ENCODE data around the gene CLEC16A.
"Not testable (repeated sequence)": the region's sequence is repeated elsewhere in the genome, so short reads cannot be mapped to it uniquely, and the experiment has no call there.

Gene CLEC16A

DNA sequence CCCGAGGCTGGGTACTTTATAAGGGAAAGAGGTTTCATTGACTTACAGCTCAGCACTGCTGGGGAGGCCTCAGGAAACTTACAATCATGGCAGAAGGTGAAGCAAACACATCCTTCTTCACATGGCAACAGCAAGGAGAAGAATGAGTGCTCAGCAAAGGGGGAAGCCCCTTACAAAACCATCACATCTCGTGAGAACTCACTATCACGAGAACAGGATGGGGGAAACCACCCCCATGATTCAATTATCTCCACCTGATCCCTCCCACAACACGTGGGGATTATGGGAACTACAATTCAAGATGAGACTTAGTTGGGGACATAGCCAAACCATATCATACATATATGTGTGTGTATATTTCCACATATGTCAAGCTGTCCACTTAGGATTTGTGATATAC is 22.2 kb downstream of the CLEC16A start:
- DNase-seq = not testable (repeated sequence)

DNA sequence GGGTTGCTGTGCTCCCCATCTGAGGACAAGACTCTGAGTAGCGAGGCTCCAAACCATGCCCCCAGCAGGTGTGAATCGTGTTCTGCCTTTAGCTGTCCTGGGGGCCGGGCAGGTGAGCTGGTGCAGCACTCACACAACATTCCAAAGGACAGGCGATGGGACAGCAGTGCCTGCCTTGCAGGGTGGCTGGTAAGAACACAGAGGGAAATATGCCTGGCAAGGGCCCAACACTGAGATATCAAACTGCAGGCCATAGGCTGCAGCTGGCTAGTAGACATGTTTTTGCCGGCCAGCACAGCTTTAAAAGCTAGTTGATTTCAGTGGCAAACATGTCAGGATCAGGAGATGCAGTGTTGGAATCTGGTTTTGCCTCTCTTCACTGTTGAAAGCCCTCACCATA is 23.6 kb downstream of the CLEC16A start:
- DNase-seq = no peak

DNA sequence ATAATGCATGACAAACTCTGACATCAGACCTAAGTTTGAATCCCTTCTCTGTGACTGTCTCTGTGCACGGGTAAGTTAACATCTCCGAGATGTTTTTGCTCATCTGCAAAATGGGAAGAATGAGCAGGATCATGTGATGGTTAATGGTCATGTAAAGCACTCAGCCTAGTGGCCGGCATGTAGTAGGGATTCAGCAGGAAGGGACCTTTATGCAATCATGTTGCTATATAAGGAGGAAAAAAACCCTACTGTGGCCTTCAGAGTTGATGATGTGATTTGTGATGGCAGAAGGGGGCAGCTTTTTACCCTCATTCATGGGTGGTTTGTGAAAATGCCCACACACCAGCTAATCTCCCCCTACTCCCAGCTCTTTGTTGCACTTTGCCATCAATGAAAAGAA is 24.1 kb downstream of the CLEC16A start:
- DNase-seq = no peak

DNA sequence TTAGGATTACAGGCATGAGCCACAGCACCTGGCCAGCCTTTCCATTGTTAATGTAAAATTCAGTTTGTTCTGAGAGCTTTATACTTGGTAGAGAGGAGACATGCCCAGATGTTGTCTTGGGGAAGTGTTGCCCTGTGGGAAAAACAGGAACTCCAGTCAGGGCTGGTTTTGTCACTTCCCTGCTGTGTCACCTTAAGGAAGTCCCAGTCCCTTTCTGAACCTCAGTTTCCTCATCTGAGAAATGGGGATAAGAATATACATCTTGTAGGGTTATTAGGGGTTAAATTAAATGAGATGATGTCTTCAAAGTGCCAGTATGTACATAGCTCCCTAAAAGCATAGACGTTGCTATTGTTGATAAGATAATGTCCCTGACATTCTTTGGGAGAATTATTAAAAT is 25.3 kb downstream of the CLEC16A start:
- DNase-seq = no peak

DNA sequence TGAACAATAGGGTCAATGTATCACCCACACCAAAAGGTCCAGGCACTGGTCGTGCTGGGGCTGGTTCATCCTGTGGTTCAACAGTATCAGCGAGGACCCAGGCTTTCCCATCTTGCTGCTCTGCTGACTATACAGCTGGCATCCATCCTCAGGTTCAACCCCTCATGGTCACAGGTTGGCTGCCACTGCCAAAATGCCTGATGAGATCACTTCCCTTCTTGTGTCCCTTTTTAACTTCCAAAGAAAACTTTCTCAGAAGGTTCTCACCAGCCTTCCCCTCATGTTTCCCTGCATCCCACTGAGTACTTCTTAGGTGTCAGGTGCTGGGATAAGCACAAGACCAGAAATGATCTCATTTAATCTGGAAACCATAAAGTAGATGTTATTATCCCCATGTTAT is 25.7 kb downstream of the CLEC16A start:
- DNase-seq = no peak

DNA sequence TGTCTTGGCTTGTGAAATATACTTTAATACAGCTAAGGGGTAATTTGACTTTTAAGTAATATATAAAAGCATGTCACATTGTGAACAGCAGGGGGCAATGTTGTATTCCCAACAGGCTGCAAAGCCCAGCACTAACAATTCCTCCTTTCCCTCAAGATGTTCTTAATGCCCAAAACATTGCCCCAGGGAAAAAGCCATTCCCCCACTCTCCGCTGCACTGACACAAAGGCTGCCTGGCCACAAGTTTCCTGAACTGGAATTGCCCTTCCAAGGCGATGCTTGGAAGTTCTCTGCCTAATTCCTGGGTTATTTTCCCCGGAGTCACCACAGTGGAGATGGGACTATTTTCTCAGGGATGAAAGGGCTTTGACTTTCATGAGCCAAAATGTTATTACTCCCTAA is 27.2 kb downstream of the CLEC16A start:
- peak; percentile 57 for DNase-seq

DNA sequence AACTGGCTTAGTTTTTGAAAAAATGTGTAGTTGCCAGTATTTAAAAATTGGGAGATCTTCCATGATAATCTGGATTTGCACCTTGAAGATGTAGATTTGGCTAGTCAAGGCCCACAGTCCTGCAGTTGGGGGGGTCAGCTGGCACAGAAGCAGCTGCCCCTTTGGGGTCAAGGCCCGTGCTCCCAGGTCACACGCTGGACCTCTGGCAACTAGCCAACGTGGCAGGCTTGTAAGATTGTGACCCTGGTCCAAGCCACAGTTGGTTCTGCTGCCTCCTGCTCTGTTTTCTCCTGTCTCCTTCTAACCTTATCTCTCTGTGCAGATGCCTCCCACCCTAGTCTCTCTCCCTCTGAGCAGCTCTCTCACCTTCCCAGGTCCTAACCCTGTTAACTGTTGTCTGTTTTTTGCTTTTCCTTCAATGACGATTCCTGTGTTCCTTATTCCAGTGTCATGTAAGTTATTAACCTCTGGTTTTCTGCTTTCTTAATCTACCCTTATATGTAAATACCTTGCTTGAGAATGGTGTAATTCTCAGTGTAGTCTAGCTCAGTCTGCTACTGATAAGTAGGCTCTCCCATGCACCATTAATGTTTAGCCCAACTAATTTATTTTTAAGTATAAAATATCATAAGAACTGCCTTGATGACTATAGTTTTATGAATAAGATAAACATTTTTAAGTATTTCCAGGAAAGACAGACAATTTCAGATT is 27.9 kb downstream of the CLEC16A start:
- no peak for DNase-seq

DNA sequence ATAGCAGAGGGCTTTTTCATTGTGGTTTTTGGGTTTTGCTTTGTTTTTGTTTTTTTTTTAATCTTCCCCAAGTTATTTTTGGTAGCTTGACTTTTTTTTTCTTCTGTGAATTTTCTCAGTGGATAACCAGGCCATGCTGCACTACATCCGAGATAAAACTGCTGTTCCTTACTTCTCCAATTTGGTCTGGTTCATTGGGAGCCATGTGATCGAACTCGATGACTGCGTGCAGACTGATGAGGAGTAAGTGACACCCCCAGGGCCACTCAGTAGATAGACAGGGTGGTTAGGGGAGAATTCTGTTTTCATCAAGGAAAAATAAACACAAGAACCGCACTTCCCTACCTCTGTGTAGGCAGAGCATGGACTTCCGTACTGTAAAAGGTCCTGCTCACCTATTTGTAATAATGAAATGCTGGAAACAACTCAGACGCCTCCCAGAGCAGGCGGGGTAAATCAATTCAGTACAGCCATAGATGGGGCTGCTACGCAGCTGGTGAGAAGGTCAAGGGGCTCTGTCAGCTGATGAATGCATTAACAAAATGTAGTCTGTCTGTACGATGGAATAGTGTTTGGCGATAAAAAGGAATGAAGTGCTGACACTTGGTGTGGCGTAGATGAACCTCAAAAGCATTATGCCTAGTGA is 28.6 kb downstream of the CLEC16A start:
- no peak for DNase-seq

DNA sequence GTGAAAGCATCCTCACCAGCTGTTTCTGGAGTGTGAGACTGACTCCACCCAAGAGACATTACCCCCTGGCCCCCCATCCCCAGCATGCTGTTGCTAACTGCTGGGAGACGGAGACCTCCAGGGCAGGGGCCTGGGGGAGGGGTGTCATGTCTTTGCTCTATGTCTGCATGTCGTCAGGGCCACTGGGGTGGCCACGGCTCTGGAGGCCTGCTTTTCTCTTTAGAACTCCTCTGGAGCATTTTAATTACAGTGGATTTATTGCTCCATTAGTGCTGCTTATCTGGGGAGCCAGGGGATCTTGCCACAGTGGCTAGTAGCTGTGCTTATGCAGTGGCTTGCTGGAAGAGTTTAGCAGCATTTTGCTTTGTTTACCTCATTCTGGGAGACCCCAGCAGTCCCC is 32.3 kb downstream of the CLEC16A start:
- DNase-seq = no peak

DNA sequence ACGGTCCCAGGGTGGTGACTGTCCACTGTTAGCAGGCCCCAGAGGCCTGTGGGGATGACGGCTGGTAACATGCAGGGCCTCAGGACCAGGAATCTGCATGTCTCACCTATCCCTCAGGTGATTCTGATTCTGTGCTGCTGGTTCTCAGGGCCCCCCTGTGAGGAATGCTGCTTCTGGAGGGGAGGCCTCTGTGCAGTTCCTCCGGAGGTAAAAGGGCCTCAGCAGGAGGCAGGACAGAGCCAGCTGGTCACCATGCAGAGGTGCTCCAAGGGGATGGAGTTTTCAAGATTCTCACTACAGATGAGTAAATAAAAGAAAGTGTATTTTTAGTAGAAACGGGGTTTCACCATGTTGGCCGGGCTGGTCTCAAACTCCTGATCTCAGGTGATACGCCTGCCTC is 33.8 kb downstream of the CLEC16A start:
- DNase-seq = no peak

DNA sequence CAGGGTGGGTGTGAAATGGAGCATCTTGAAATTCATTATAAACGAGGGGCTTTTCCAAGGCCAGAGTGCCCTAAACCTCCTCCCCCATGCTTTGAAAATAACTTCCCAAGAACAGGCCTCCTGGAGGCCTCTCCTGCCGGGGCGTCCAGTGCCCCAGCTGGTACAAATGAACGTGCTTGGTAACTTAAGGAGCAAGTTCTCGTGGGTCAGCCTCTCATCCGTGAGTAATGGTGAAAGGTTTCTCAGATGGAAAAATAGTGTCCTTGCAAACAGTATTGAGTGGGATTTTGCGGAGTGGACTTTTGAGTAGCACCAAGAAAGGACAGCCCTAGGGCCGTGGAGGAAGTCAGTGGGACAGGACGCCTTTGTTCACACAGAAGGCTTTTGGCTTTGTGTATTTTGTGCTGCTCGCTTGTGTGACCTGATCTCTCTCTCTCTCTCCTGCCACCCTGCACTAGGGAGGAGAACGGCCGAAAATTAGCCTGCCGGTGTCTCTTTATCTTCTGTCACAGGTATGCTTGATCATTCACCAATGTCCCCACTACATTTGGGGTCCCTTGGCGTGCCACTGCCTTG is 34.6 kb downstream of the CLEC16A start:
- DNase-seq = no peak

DNA sequence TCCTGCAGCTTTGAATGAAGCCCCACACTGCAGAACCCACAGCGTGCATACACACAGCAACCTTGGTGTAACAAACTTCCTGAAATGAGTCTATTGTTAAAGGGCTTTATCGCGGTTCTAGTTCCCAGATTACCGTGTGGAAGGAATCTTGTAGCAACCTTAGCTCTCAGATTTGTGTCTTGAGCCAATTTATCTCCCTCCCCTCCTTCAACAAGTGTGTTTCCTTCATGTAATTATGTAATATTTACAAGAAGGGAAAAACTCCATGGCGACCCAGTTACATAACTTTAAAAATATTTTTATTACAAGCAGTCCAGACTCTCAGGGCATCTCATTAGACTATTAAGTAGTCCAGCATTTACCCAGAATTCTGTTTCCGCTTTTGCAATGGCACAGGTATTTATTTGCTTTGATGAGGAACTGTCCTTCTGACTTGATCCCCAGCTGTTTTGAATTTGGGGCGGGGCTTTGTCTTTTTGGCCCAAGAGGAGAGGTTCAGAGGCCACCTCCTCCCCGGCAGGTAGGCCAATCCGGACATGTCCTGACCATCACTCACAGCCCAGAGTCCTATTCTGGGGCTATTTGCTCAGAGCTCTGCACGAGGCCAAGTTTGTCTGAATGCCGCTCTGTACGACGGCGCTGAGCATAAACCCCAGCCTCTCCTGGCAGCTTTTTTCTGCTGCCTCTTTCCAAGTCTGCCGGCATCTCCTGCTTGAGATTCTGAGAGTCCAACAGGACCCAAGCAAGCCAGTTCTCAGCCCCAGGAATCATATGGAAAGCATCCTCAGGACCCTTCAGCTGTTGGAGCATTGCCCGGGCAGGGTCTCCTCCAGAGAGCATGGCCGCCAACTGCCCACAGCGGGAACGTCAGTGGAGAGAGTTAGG is 35.6 kb downstream of the CLEC16A start:
- DNase-seq = no peak

DNA sequence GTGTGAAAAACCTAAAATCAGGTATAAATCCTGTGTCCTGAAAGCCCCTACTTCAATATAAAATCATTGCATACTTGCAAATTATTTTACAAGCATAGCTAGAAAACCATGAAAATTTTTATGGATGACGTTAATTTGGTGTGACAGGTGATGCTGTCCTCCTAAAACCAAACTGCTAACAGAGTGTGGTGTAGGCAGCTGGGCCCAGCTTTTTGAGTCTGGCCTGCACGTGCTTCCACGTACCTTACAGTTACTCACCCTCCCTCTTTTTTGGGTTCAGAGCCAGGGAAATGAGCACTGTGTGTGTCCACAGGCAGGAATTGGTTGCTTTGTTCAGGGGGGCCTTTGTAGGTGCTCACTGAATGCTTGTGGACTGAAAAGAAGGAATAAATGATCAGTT is 36.4 kb downstream of the CLEC16A start:
- DNase-seq = no peak

DNA sequence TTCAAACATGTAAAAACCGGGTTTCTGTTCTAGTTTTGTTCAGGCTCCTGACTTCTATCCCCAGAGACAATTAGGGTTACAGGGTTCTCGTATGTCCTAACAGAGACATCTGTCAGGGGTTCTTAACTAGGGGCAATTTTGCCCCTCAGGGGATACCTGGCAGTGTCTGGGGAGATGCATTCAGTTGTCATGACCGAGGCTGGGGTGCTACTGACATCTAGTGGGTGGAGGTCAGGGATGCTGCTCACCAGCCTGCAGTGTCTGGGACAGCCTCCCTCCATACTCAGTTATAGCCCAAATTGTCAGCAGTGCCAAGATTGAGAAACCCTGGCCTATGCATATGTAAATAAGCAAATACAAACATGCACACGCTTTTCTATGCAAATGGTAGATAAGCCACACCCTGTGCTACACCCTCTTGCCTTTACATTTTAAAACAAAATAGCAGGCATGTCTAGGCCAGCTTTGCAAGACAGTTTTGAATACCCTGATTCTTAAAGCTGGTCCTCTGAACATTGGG is 37.4 kb downstream of the CLEC16A start:
- no peak for DNase-seq

DNA sequence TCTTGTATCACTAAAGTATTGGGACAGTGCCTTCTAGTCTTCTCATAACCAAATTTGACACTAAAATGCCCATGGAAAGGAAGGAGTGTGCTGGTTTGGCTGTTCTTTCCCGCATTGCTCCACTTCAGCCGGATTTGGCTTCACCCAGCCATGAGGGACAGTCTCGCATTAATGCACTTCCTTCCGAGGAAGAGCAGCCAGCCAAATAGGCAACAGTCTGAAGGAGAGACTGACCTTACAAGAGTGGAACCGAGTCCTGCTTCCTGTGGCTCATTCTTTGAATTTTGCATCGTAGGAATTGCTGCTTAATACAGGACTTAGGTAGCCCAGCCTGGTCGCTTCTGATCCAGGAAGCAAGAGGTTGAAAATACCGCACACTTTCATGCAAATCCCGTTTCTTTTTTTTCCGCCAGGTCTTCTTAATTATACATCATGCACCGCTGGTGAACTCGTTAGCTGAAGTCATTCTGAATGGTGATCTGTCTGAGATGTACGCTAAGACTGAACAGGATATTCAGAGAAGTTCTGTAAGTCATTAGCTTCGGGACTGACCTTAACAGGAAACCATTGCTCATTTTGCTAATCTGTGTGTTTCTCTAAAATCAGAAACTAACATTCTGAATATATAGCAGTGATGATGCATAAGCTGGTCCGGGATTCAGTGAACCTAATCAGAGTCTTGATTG is 38.2 kb downstream of the CLEC16A start:
- DNase-seq = no peak

DNA sequence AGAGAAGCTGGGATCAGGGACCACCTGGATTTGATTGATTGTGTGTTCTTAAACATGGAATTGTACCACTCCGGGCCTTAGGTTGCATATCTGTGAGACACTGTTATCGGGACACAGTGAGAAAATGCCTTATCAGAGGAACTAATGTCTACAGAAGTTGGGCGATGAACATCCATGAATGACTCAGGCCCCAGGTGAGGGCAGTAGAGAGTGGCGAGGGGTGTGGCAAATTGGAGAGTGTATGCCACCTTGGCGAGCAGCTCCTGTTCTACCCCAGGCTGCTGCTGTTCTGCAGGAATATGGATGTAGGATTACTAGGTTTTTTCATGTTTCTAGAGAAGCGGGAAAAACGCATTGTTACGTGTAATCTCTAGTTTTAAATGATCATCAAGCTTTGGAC is 38.8 kb downstream of the CLEC16A start:
- DNase-seq = no peak

DNA sequence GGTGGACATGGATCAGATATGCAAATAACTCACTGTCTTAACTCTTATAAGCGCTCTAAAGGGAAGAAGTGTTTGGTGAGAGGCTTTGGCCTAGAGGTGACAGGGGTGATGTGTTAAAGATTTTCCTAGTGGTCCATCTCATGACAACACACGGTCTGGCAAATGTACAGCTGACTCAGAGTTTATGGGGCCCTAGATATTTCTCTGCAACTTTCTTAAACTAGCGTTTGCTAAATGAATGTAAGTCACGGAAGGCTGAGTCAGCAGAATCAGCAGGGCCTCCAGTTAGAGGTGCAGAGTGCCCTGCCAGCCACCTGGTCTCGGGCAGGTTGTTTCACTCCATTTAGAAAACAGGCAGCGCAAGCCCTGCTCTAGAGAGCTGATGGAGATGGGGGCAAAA is 40.1 kb downstream of the CLEC16A start:
- no peak for DNase-seq

DNA sequence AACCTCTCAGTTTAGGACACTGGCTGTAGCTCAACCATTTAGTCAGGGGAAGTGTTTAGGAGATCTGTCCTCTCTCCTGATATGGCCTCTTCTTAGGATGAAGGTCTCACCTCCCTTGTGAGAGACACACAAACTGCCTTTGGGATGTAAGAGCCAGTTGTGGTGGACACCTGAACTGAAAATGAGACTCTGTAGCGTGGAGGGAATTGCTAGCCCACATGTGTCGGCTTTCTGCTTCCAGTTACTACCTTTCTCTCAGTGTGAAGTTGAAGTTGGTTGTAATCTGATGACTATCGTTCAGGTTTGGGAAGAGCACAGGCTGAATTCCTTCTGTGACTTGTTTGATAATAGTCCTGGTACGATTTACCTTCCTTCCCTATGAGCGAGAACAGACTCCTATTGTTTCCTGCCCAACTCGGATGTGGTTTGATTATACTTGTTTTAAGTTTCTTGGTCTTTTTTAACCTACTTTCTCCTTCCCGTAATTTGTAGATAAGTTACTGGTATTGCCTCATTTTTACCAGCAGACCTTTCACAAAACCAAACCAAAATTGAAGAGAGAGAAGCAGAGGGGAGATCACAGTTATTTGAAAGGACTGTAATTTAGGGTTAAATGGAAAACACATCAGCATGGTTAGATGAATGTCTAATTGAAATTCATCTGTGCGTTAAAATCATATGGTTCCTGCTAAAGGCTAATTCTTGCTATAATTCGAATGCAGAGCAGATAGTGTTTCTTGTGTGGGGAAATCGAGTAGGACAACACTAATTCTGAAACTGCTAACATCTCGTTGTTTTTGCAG is 43.2 kb downstream of the CLEC16A start:
- DNase-seq = no peak

DNA sequence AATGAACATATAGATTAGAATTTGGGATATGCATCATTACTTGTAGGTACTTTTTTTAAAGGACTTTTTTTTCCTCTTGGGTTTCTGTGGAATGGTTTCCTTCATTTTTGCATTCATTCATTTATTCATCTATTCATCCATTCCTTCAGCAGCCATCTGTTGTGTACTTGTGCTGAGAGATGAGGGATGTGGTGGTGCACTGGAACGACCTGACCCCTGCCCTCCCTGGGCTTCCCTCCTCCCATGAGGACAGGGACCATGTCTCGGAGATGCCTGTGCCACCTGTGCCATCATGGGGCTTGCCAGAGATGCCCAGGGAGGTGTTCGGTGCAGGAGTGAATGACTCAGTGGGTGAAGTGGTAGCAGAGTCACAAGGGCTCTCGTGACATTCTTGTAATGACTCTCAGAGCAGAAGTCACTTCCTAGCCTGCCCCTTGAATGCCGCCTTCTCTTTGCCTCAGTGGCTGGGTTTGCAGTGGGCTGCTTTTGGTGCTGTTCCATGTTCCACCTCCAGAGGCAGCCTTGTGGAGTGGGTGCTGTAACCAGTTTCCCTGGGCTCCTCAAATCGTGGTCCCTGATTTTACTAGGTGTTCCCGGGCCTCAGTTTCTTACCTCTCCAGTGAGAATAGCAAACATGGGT is 43.9 kb downstream of the CLEC16A start:
- DNase-seq = no peak

DNA sequence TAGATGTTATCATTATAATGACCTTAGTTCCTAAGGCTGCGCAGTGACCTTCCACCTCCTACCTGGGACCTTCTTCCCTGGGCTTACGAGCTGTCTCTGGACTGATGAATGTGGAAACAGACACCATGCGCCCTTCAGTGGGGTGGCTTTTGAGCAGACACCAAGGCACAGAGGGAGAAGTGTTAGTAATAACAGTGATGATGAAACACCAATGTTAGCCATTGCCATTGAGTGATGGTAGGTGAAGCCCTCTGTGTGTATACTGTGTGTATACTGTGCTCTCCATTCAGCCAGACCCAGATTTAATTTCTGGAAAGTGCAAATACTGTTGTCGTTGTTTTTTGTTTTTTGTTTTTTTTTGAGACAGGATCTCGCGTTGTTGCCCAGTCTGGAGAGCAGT is 44.5 kb downstream of the CLEC16A start:
- no peak for DNase-seq

DNA sequence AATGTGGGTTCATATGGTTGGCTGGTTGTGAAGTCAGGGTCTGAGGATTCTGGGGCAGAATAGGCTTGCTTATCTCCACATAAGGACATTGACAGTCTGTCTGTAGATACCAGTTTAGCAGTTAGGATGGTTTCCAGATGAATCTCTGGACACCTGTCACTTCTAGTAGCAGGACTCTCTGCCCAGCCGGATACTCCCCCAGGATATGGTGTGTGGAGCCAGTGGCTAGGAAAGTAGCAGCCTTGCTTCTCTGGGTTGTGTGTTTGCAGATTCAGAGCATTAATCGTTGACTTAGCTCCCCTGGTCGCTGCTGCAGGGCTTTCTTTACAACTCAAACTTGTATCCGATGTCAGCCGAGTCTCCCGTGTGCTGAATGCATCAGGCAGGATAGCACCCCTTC is 45.2 kb downstream of the CLEC16A start:
- DNase-seq = no peak

Measured in NCI-H1694 (cell line).